Testis (tissue), 3 donors: Measurements from ENCODE around the gene RSKR. TPM values are rescaled to one million over a fixed set of nuclear protein-coding genes. Genes with fewer than 3 reads are reported as not detected.
"Not testable (repeated sequence)": the region's sequence is repeated elsewhere in the genome, so short reads cannot be mapped to it uniquely, and the experiment has no call there.

Experiments used
- DNase-seq: peaks from one replicate; pipeline ENCODE4 v3.0.0-alpha.2; 2019
- H3K27ac ChIP-seq, 2 donors: fragments of 200-600 bp; sonication (generic); one replicate each; pipeline ENCODE4 v1.5.1; 2019
- H3K27me3 ChIP-seq: fragments of 200-600 bp; sonication (generic); one replicate; pipeline ENCODE4 v1.5.1; 2019
- H3K36me3 ChIP-seq: fragments of 200-600 bp; sonication (generic); one replicate; pipeline ENCODE4 v1.5.1; 2017; ENCODE audit warnings: low read depth; ENCODE audit errors: missing control alignments
- H3K4me1 ChIP-seq: fragments of 200-600 bp; sonication (generic); one replicate; pipeline ENCODE4 v1.5.1; 2019
- H3K4me3 ChIP-seq, 2 donors: fragments of 200-600 bp; sonication (generic); one replicate each; pipeline ENCODE4 v1.5.1; 2017 to 2019
- H3K9me3 ChIP-seq: fragments of 200-600 bp; sonication (generic); one replicate; pipeline ENCODE4 v1.5.1; 2017
- POLR2A ChIP-seq: fragments of 450-650 bp; IDR thresholded peaks from one replicate; pipeline ENCODE4 v1.6.1; 2017; ENCODE audit warnings: antibody characterized with exemption, mild to moderate bottlenecking, moderate library complexity
- WGBS, 2 donors: methylation state at CpG; one replicate each; pipeline ENCODE4 v1.1.5; 2018; 5-methylcytosine and 5-hydroxymethylcytosine counted together
- intact Hi-C: fragments of 100-400 bp; cut with DNase I; formaldehyde crosslinking; loops from one replicate; pipeline ENCODE4 v1.15.1; 2023; ENCODE audit warnings: low total_unique reads
- polyA plus RNA-seq: library from polyadenylated mRNA; stranded (reverse); fragments of 350-450 nt; fragmentation: Illumina TruSeq; extraction: RNeasy Lipid Tissue Mini Kit (QIAGEN cat#74804); gene quantifications from one replicate; pipeline ENCODE4 v1.2.3, GENCODE V29; 2014; ENCODE audit warnings: low read depth, low replicate concordance; ENCODE audit not compliant: insufficient read depth
- total RNA-seq, 2 donors: library from RNA; depleted of rRNA; stranded (reverse); fragments of >200 nt; gene quantifications; one replicate each; pipeline ENCODE4 v1.2.3, GENCODE V29; 2016
- TF ChIP-seq, protein P1 (sequence below), 3 experiments: fragments of 450-650 bp in 2 of 3; fragments of 200-600 bp in 1 of 3; sonication (generic) in 1 of 3; IDR thresholded peaks; one replicate each; pipeline ENCODE4 v1.5.1; 2016 to 2019; ENCODE audit warnings: antibody characterized with exemption in 3 of 3, mild to moderate bottlenecking in 2 of 3, moderate library complexity in 1 of 3

Gene RSKR
- total and polyA plus RNA-seq, 3 donors from 2014 or later = 18.1 to 41.7 (median 38.0) TPM

GRCh38 chr17:28576758-28577465 is 37.1 kb downstream of the RSKR start, which contains the start of gene ALDOC:
Gene ALDOC (minus strand): TSS chr17:28576895. CDS start chr17:28575532, 1,363 bp downstream.
- intact Hi-C loops = no loop called here
- Histone ChIP-seq H3K36me3 (no peaks in the 10 kb centered on the region), H3K4me3 (peak within 1 kb of the TSS in 1 of 2 donors; percentile 36), H3K9me3 (no peaks in the 10 kb centered on the region), H3K27me3 (no peaks in the 10 kb centered on the region), H3K4me1 (peaks cover 15% of the 10 kb centered on the region), H3K27ac (peak within 1 kb of the TSS in 1 of 2 donors; percentile 48)
- DNase-seq = peak; percentile 98
- TF ChIP-seq POLR2A = peak; percentile 88
- TF ChIP-seq, protein P1, sequence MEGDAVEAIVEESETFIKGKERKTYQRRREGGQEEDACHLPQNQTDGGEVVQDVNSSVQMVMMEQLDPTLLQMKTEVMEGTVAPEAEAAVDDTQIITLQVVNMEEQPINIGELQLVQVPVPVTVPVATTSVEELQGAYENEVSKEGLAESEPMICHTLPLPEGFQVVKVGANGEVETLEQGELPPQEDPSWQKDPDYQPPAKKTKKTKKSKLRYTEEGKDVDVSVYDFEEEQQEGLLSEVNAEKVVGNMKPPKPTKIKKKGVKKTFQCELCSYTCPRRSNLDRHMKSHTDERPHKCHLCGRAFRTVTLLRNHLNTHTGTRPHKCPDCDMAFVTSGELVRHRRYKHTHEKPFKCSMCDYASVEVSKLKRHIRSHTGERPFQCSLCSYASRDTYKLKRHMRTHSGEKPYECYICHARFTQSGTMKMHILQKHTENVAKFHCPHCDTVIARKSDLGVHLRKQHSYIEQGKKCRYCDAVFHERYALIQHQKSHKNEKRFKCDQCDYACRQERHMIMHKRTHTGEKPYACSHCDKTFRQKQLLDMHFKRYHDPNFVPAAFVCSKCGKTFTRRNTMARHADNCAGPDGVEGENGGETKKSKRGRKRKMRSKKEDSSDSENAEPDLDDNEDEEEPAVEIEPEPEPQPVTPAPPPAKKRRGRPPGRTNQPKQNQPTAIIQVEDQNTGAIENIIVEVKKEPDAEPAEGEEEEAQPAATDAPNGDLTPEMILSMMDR (IDR thresholded peaks at IDR 0.05) = no peak
- WGBS, 2 donors = 5 to 60% methylated on average over 1 to 25 of the region's 26 CpGs

DNA sequence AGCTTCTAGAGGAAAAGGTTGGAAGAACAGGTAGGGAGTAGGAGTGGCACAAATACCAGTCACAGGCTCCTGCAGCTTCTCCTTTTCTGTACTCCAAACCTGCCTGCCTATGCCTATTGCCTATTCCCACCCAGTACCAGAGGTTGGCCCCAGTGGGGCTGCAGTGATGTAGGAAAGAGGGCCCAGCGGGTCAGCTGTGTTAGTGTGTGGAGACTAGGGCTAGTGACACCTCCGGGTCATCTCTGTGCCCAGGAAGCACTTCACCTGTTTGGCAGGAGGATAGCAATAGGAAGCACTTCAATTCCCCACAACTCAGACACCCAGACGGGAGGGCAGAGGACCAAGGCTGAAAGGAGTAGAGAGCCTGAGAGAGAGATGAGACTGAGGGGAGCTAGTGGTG is 38.0 kb downstream of the RSKR start:
- not testable (repeated sequence) for H3K27ac ChIP-seq

GRCh38 chr17:28575126-28575795 is 38.7 kb downstream of the RSKR start:
- intact Hi-C loops = no loop called here
- Histone ChIP-seq H3K27me3 (no peaks in the 10 kb centered on the region), H3K27ac (no peak overlapping the region), H3K36me3 (no peaks in the 10 kb centered on the region), H3K4me1 (peaks cover 21% of the 10 kb centered on the region), H3K4me3 (no peak overlapping the region), H3K9me3 (no peaks in the 10 kb centered on the region)
- TF ChIP-seq, protein P1 (IDR thresholded peaks at IDR 0.05) = no peak
- no peak for TF ChIP-seq POLR2A
- no peak for DNase-seq
- 91 to 93% methylated on average over 13 to 14 of the region's 14 CpGs for WGBS, 2 donors

More for the DNA sequence above, 38.0 kb downstream of the RSKR start:
- H3K9me3 ChIP-seq, H3K36me3 ChIP-seq, H3K27me3 ChIP-seq, H3K4me3 ChIP-seq, intact Hi-C loops, DNase-seq: not testable (repeated sequence)
- H3K4me1 ChIP-seq = peaks cover 17% of the 10 kb centered on the region
- WGBS, 2 donors = 40 to 62% methylated on average over 3 of the region's 3 CpGs

- Histone ChIP-seq H3K9me3 (no peaks in the 10 kb centered on the region), H3K27ac (no peak overlapping the region), H3K4me3 (no peak overlapping the region), H3K36me3 (no peaks in the 10 kb centered on the region), H3K27me3 (no peaks in the 10 kb centered on the region), H3K4me1 (peaks cover 25% of the 10 kb centered on the region)
- TF ChIP-seq, protein P1 (IDR thresholded peaks at IDR 0.05) = no peak
- no peak for TF ChIP-seq POLR2A
- DNase-seq = no peak
- intact Hi-C loops = no loop called here
- WGBS, 2 donors = 91 to 95% methylated on average over 5 to 7 of the region's 7 CpGs
Observed at GRCh38 chr17:28574526-28574925, 39.5 kb downstream of the RSKR start.

DNA sequence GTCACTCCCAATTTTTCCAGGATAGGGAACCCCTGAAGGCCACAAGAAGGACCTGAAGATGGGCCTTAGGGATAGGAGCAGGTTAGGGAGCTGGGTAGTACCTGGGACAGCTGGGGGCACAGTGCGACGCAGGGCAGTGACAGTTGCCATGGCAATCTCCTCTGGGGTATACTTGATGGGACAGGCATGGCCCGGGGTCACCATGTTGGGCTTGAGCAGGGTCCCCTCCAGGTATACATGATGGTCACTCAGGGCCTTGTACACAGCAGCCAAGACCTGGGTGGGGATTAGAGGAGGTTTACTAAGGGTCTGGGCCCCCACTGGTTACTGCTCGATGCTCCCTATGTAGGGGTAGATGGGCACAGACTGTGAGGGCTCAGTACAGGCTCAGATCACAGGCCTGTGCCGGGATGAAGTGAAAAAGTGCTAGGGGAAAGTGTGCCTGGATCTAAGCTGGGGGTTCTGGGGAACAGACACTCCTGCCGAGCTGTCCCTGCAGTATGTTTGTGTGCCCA is 40.0 kb downstream of the RSKR start:
- Histone ChIP-seq H3K27ac (no peak overlapping the region), H3K27me3 (no peaks in the 10 kb centered on the region), H3K36me3 (no peaks in the 10 kb centered on the region), H3K4me1 (peaks cover 25% of the 10 kb centered on the region), H3K9me3 (no peaks in the 10 kb centered on the region), H3K4me3 (no peak overlapping the region)
- no peak for DNase-seq
- WGBS, 2 donors = 89 to 96% methylated on average over 6 of the region's 6 CpGs
- no peak for TF ChIP-seq POLR2A
- TF ChIP-seq, protein P1 (IDR thresholded peaks at IDR 0.05) = no peak
- intact Hi-C loops = no loop called here
